HG02798 (cell line): ENCODE measurements around the gene TMED1.
A peak's percentile ranks its signal among the peaks of the same experiment; 100 is the strongest.
"Not testable (repeated sequence)": the region's sequence is repeated elsewhere in the genome, so short reads cannot be mapped to it uniquely, and the experiment has no call there.

Experiments
- ATAC-seq: cut with Tn5 transposase; IDR thresholded peaks from one replicate; pipeline ENCODE4 v1.9.1; 2021; ENCODE audit warnings: mild to moderate bottlenecking; ENCODE audit not compliant: unreplicated experiment, poor library complexity

TMED1 gene

DNA sequence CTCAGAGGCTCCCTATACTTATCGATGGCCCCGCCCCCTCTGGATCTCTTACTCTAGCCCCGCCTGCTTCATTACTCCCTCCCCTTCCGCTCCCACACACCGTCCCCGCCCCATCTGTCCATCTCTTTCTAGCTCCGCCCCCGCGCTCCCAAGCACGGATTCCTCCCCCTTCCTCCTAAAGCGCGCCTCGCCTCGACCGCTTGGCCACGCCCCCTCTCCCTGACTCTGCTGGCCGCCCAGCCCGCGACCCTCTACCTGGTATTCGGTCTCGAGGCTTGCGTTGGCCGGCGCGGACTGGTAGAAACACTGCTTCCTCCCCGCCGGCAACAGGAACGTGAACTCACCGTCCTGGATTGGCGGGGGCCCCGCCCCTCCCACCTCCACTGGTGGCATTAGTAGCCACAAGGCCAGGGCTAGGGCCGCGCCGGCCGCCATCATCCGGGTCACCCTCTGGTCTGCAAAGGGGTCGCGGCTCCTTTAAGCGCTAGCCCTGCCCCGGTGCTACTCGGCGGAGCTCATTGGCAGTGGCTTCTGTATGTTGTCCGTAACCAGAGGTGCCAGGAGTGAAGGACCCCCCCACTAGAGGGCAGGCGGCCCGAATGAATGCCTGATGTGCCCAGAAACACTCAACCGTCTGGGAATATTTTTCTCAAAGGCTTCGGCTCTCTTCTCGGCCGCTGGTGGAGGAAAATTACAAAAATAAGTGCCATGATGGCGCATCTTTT, at the start of gene TMED1:
Gene TMED1, minus strand, starts transcription at position 459 of the 725 bp plus-strand sequence. Its CDS starts 21 bp downstream, at position 438.
- peak; percentile 80 for ATAC-seq

DNA sequence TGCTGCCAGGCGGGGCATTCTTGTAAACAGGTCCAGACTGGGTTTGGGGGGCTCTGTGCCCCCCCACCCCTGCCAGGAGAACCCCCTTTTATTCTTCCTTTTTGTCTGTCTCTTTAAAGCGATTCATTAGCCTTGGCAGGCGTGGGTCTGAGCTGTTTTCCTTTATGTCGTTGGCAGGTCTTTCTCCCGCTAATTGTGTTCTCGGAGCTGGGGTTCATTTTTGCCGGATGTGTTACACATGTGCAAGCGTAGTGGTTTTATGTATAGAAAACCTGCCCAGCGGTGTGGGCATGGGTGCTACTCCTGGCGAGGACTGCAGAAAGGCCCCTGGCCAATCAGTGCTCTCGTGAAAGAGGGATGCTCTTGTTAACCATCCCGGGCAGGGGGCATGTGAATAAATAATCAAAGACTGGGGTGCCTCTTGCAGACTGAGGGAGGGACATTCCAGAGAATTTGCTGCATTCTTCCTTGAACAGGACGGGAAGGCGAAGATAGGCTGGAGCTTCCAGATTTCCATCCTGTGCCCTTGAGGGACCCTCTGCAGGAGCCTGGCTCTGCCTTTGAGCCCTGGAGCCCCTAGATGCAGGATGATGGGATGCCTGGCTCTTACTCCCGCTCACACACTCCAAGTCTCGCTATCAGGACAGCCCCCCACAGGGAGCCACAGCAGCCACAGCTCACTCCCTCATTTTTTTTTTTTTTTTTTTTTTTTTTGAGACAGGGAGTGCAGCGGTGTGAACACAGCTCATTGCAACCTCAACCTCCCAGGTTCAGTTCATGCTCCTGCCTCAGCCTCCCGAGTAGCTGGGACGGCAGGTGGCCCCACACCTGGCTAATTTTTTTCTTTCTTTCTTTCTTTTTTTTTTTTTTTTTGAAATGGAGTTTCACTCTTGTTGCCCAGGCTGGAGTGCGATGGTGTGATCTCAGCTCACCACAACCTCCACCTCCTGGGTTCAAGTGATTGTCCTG, 49.5 kb upstream of the TMED1 start:
- ATAC-seq = no peak

GRCh38 chr19:10884274-10884673, 48.3 kb upstream of the TMED1 start:
- no peak for ATAC-seq

DNA sequence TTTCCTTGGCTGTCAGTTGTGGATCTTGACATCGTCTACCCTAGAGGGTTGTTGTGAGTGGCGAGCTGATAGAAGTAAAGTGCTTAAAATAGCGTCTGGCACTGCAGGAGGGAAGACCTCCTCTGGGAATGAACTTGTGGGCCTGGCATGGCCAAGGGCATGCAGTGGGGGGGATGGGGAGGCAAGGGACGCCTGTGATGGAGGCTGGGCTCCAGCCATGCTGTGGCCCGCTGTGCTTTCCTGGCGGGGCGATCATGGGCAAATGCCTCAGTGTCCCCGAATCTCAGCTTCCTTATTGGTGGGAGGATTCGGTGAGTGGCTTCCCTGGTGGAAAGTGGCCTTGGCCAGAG, 46.1 kb upstream of the TMED1 start:
- ATAC-seq = no peak

DNA sequence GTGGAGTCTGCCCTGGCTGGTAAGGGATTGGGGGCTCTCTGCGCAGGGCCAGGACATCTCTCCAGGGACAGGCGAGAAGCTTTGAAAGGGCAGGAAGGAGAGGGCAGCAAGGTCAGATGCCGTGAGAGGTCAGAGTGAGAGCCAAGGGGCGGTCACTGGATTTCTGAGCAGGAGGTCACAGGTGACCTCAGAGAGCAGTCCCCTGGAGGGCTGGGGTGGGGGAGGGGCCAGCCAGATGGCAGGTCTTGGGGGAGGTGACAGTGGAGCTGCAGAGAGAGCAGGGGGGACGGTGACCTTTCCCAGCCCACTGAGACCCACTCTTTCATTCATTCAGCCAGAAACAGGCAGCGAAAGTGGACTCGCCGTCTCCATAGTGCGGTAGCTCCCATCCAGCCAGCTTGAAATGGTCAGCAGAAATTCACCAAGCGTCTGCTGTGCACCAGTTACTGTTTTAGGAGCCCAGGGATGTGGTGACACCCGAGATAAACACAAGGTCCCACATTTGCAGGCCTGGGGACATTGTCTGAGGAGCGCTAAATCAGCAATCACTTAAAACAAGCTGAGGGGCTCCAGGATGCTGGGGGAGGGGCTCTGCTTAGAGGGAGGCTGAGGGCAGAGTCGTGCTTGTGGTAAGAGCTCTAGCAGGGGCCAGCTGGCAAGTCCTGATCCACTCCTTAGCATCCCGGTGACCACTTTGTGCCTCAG, 45.5 kb upstream of the TMED1 start:
- ATAC-seq = no peak

DNA sequence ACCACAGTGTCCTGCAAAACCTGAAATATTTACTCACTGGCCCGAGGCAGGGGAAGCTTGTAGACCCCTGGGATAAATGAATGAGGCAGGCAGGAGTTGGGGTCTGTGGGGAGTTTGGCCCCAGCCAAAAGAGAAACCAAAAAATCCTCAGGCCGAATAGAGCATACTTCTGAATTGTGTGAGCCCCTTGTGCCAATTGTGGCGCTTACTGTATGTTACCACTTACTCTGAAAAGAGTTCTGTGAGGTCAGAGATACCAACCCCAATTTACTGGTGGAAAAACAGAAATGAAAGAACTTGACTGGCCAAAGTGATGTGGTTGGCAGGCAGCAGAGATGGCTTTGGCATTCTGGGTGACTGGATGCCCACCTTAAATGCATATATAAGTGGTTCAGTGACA, 42.2 kb upstream of the TMED1 start:
- ATAC-seq = no peak

DNA sequence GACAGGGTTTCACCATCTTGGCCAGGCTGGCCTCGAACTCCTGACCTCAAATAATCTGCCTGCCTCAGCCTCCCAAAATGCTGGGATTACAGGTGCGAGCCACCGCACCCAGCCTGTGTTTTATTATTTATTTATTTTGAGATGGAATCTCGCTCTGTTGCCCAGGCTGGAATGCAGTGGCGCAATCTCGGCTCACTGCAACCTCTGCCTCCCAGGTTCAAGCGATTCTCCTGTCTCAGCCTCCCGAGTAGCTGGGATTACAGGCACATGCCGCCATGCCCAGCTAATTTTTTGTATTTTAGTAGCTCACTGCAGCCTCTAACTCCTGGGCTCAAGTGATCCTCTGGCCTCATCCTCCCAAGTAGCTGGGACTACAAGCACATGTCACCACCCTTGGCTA, 41.6 kb upstream of the TMED1 start:
- not testable (repeated sequence) for ATAC-seq

DNA sequence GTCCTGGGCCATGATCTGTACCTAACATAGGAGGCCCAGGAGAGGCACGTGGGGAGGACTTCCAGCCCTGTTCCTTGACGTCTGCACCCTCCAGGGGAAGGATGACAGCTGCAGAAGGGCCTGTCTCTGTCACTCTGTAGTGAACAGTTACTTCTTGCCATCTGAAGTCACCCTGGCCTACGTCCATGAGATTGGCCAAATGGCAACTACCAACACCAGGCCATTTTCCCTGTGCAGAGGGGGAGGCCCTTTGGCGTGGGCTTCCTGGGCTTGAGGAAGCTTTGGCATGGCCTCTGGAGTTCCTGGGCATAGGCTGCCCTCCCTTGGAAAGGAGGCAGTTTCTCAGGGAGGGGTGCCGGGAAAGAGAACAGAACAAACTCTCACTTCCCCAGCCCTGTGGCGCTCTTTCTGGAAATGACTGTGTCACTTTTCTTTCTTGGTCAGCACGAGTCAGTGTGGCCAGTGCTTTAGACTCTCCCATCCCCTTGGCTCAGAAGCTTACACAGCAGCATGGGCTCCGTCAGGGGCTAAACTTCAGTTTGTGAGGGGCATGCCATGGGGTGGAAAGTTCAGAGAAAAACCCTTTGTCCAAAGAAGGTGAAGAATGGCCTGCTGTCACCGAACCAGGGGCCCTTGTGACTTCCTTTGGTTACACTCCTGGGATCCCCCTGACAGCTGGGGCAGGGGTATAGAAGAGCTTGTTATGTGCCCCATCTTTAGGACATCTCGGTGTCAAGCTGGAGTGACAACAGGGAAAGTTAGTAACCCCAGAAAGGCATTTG, 40.6 kb upstream of the TMED1 start:
- peak; percentile 36 for ATAC-seq

GRCh38 chr19:10874024-10874423, 38.0 kb upstream of the TMED1 start:
- ATAC-seq = no peak

- ATAC-seq = no peak
These were observed 36.6 kb upstream of the TMED1 start for GRCh38 chr19:10872546-10873107.

GRCh38 chr19:10871711-10872545, 35.9 kb upstream of the TMED1 start:
- ATAC-seq = peak; percentile 10

GRCh38 chr19:10870955-10871603, 35.1 kb upstream of the TMED1 start, which contains the start of gene CARM1:
TSS of gene CARM1 (plus strand) at chr19:10871553. CDS start at chr19:10871703, 150 bp downstream.
- peak; percentile 84 for ATAC-seq

DNA sequence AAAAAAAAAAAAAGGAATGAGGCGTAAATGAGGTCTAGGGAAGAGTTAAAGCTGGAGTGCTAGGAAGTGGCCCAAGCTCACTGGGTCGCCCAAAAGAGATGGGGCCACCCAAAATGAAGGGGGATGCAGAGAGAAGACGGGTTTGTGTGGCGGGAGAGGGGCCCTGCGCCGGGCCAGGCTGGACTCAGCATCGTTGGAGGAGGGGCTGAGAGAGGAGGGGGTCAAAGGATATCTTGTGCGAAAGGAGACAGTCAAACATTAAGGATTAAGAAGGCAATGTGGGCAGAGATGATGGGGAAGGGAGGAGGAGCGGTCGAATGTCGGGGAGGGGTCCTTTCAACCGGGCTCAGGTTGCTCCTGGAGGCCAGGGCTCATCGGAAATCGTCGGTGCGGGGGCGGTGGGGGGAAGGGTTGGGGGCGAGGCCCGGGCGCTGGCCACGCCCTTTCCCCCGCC, 34.5 kb upstream of the TMED1 start:
- no peak for ATAC-seq

DNA sequence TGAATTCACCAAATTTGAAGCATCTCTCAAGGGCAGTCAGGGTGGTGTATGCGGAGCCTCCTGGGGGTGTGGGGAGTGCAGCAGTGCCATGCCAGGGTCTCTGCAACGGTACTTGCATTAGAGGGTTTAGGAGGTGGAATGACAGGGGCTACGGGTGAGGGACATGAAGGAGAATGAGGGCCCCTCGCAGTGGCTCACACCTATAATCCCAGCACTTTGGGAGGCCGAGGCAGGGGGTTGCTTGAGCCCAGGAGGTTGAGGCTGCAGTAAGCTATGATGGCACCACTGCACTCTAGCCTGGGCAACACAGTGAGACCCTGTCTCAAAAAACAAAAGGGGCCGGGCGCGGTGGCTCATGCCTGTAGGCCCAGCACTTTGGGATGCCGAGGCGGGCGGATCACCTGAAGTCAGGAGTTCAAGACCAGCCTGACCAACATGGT, 33.9 kb upstream of the TMED1 start:
- ATAC-seq = not testable (repeated sequence)

GRCh38 chr19:10868872-10869547, 33.0 kb upstream of the TMED1 start:
- ATAC-seq = no peak

GRCh38 chr19:10866495-10866894, 30.5 kb upstream of the TMED1 start:
- no peak for ATAC-seq

DNA sequence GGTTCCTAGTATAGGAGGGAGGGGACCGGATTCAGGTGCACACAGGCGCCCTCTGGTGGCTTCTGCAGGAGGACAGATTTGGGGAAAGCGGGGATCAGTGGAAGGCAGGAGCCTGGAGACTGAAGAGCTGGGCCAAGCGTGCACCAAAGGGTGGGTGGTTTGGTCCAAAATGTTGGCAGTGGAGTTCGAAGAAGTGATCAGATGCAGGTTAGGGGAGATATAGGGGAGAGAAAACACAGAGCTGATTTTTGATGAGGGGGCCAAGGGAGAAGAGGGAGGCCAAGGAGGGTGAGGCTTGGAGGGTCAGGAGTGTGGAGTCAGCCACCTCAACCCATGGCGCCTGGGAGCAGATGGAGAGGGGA, 28.5 kb upstream of the TMED1 start:
- peak; percentile 48 for ATAC-seq
